ENCODE measurements around the gene TMPRSS11A.

Gene TMPRSS11A

GRCh38 chr4:67874986-67875385 is 88.3 kb downstream of the TMPRSS11A start:
- DNase-seq (ENCODE audit: low spot score) = no peak
- FAIRE-seq = no peak

- no peak for FAIRE-seq
- DNase-seq (ENCODE audit: low spot score) = no peak
These were observed 90.2 kb downstream of the TMPRSS11A start for GRCh38 chr4:67873116-67873515.

GRCh38 chr4:67871867-67872266 is 91.4 kb downstream of the TMPRSS11A start:
- FAIRE-seq (peak; percentile 25), DNase-seq (ENCODE audit: low spot score) (peak; percentile 51)

- no peak for FAIRE-seq
- no peak for DNase-seq (ENCODE audit: low spot score)
These were observed 93.6 kb downstream of the TMPRSS11A start for GRCh38 chr4:67869580-67870190.

GRCh38 chr4:67861513-67861912 is 101.8 kb downstream of the TMPRSS11A start:
- FAIRE-seq = no peak

More at GRCh38 chr4:67861513-67861912, 101.8 kb downstream of the TMPRSS11A start:
- no peak for DNase-seq (ENCODE audit: low spot score)

Data from RCC 7860 (cell line).